ENCODE data around the gene PCNA.
A peak's percentile ranks its signal among the peaks of the same experiment; 100 is the strongest.

The PCNA gene

GRCh38 chr20:5122873-5123260, 3.1 kb upstream of the PCNA start:
- TF ChIP-seq SIN3A (IDR thresholded peaks at IDR 0.05; ENCODE audit: borderline replicate concordance, insufficient read depth, low read length) (no peak), POLR2AphosphoS5 (IDR thresholded peaks at IDR 0.05; ENCODE audit: low read depth, low read length) (no peak), FOXP2 (optimal IDR thresholded peaks at IDR 0.05; ENCODE audit: borderline replicate concordance, extremely low read depth, extremely low read length, insufficient read depth) (no peak), REST (IDR thresholded peaks at IDR 0.05; ENCODE audit: insufficient read depth in 1 of 2, low read depth in 2 of 2, low read length in 2 of 2) (no peak), TAF1 (IDR thresholded peaks at IDR 0.05; ENCODE audit: borderline replicate concordance, insufficient read depth, low read length) (no peak)

- TF ChIP-seq REST (IDR thresholded peaks at IDR 0.05; ENCODE audit: insufficient read depth in 1 of 2, low read depth in 2 of 2, low read length in 2 of 2) (peak in 1 of 2 experiments; percentile 7; a peak in 1 of 4 replicates), TAF1 (IDR thresholded peaks at IDR 0.05; ENCODE audit: borderline replicate concordance, insufficient read depth, low read length) (peak; percentile 91; the same call in 1 of the 2 replicates), FOXP2 (optimal IDR thresholded peaks at IDR 0.05; ENCODE audit: borderline replicate concordance, extremely low read depth, extremely low read length, insufficient read depth) (no peak), POLR2AphosphoS5 (IDR thresholded peaks at IDR 0.05; ENCODE audit: low read depth, low read length) (peak; percentile 86; the same call in 1 of the 2 replicates)
Observed at GRCh38 chr20:5120185-5120476, 373 bp upstream of the PCNA start.

GRCh38 chr20:5119143-5119434, 669 bp downstream of the PCNA start:
- TF ChIP-seq POLR2AphosphoS5 (IDR thresholded peaks at IDR 0.05; ENCODE audit: low read depth, low read length) (no peak), FOXP2 (optimal IDR thresholded peaks at IDR 0.05; ENCODE audit: borderline replicate concordance, extremely low read depth, extremely low read length, insufficient read depth) (no peak), SIN3A (IDR thresholded peaks at IDR 0.05; ENCODE audit: borderline replicate concordance, insufficient read depth, low read length) (peak; percentile 99), TAF1 (IDR thresholded peaks at IDR 0.05; ENCODE audit: borderline replicate concordance, insufficient read depth, low read length) (no peak), REST (IDR thresholded peaks at IDR 0.05; ENCODE audit: insufficient read depth in 1 of 2, low read depth in 2 of 2, low read length in 2 of 2) (no peak)

GRCh38 chr20:5118220-5119142, 1.3 kb downstream of the PCNA start:
- no peak for TF ChIP-seq FOXP2 (optimal IDR thresholded peaks at IDR 0.05; ENCODE audit: borderline replicate concordance, extremely low read depth, extremely low read length, insufficient read depth)
- TF ChIP-seq REST (IDR thresholded peaks at IDR 0.05; ENCODE audit: insufficient read depth in 1 of 2, low read depth in 2 of 2, low read length in 2 of 2), result no peak

GRCh38 chr20:5116875-5117274, 2.9 kb downstream of the PCNA start:
- TF ChIP-seq FOXP2 (optimal IDR thresholded peaks at IDR 0.05; ENCODE audit: borderline replicate concordance, extremely low read depth, extremely low read length, insufficient read depth) (no peak), SIN3A (IDR thresholded peaks at IDR 0.05; ENCODE audit: borderline replicate concordance, insufficient read depth, low read length) (no peak), POLR2AphosphoS5 (IDR thresholded peaks at IDR 0.05; ENCODE audit: low read depth, low read length) (no peak), REST (IDR thresholded peaks at IDR 0.05; ENCODE audit: insufficient read depth in 1 of 2, low read depth in 2 of 2, low read length in 2 of 2) (no peak), TAF1 (IDR thresholded peaks at IDR 0.05; ENCODE audit: borderline replicate concordance, insufficient read depth, low read length) (no peak)

Measured in PFSK-1 (cell line).